H1 (cell line): ENCODE results near the gene PURB. TPM values are rescaled to one million over a fixed set of nuclear protein-coding genes. Genes with fewer than 3 reads are reported as not detected.
A peak's percentile ranks its signal among the peaks of the same experiment; 100 is the strongest.

Source experiments
- ASH2L ChIP-seq: fragments of 200-600, 300-600 bp; sonication (generic); IDR thresholded peaks from one replicate; pipeline ENCODE4 v1.7.1; 2017; ENCODE audit warnings: low read length
- ATF2 ChIP-seq: IDR thresholded peaks from 2 replicates; pipeline ENCODE4 v1.6.1; 2012; ENCODE audit warnings: low read length, inconsistent platforms
- CEBPB ChIP-seq: IDR thresholded peaks from 2 replicates; pipeline ENCODE4 v1.6.1; 2012; ENCODE audit warnings: low read depth, low read length
- CHD1 ChIP-seq: IDR thresholded peaks from 2 replicates; pipeline ENCODE4 v1.6.1; 2012; ENCODE audit warnings: low read depth, low read length, improper control_type of control experiment
- CHD2 ChIP-seq: IDR thresholded peaks from 2 replicates; pipeline ENCODE4 v1.6.1; 2012; ENCODE audit warnings: low read length, improper control_type of control experiment
- CTCF ChIP-seq, 3 experiments: IDR thresholded peaks; 1 replicate in 2 of 3; 2 replicates in 1 of 3; pipeline versions ENCODE4 v1.5.1 to v1.6.1; 2011; ENCODE audit warnings: low read length in 3 of 3, mild to moderate bottlenecking in 3 of 3, inconsistent platforms in 2 of 3, low read depth in 1 of 3, moderate library complexity in 1 of 3; ENCODE audit not compliant: insufficient read depth in 1 of 3; ENCODE audit errors: control extremely low read depth in 1 of 3
- E2F6 ChIP-seq: IDR thresholded peaks from 2 replicates; pipeline ENCODE4 v1.6.1; 2012; ENCODE audit warnings: inconsistent platforms
- EZH2 ChIP-seq: fragments of 200-600 bp; sonication (generic); IDR thresholded peaks from 2 replicates; pipeline ENCODE4 v1.7.1; 2012; ENCODE audit warnings: low read depth, mild to moderate bottlenecking, moderate library complexity, low read length, inconsistent platforms; ENCODE audit not compliant: severe bottlenecking
- GTF2F1 ChIP-seq: IDR thresholded peaks from 2 replicates; pipeline ENCODE4 v1.6.1; 2012; ENCODE audit warnings: low read depth, low read length, improper control_type of control experiment, borderline replicate concordance
- HDAC2 ChIP-seq, 2 experiments: fragments of 300-600 bp in 1 of 2; sonication (generic) in 1 of 2; IDR thresholded peaks; 2 replicates each; pipeline ENCODE4 v1.6.1; 2011 to 2012; ENCODE audit warnings: low read depth in 2 of 2, low read length in 2 of 2, mild to moderate bottlenecking in 2 of 2, moderate library complexity in 2 of 2, borderline replicate concordance in 1 of 2, inconsistent platforms in 1 of 2
- KDM4A ChIP-seq: IDR thresholded peaks from one replicate; pipeline ENCODE4 v1.7.1; 2012; ENCODE audit warnings: low read depth, mild to moderate bottlenecking, moderate library complexity, low read length, inconsistent platforms; ENCODE audit not compliant: severe bottlenecking
- POLR2A ChIP-seq, 2 experiments: IDR thresholded peaks; 1 replicate in 1 of 2; 2 replicates in 1 of 2; pipeline ENCODE4 v1.6.1; 2011; ENCODE audit warnings: low read depth in 2 of 2, low read length in 2 of 2, mild to moderate bottlenecking in 2 of 2; ENCODE audit errors: control extremely low read depth in 1 of 2
- RBBP5 ChIP-seq: IDR thresholded peaks from 2 replicates; pipeline ENCODE4 v1.7.1; 2012; ENCODE audit warnings: low read depth, mild to moderate bottlenecking, inconsistent platforms, low read length, moderate library complexity, borderline replicate concordance
- RXRA ChIP-seq: IDR thresholded peaks from 2 replicates; pipeline ENCODE4 v1.6.1; 2011; ENCODE audit warnings: low read depth, mild to moderate bottlenecking, low read length, moderate library complexity; ENCODE audit not compliant: insufficient read depth
- SIX5 ChIP-seq: IDR thresholded peaks from 2 replicates; pipeline ENCODE4 v1.6.1; 2011; ENCODE audit warnings: mild to moderate bottlenecking, low read depth, low read length
- SP2 ChIP-seq: IDR thresholded peaks from 2 replicates; pipeline ENCODE4 v1.6.1; 2012; ENCODE audit warnings: mild to moderate bottlenecking, low read length, inconsistent platforms
- SRF ChIP-seq: IDR thresholded peaks from 2 replicates; pipeline ENCODE4 v1.6.1; 2011; ENCODE audit warnings: mild to moderate bottlenecking, low read depth, low read length, moderate library complexity
- SUZ12 ChIP-seq: fragments of 200-600 bp; sonication (generic); IDR thresholded peaks from 2 replicates; pipeline ENCODE4 v1.6.1; 2012; ENCODE audit warnings: mild to moderate bottlenecking, inconsistent platforms, low read length, moderate library complexity, mixed read lengths
- polyA plus RNA-seq, 7 experiments: library from polyadenylated mRNA; depleted of rRNA in 3 of 7; stranded (reverse) in 5 of 7; unstranded in 2 of 7; fragments of >200 nt in 5 of 7; fragments of 200-250 nt in 2 of 7; gene quantifications; 1 replicate in 5 of 7; 2 replicates in 1 of 7; 4 replicates in 1 of 7; pipeline versions ENCODE4 v1.2.1 to v1.2.3, GENCODE V29; 2011 to 2013; ENCODE audit warnings: missing spikeins in 2 of 7, mixed read lengths in 2 of 7
- total RNA-seq: library from RNA; stranded (reverse); fragmentation: NEBNext Ultra II Directional; extraction: Animal tissue kit (Norgen Biotek cat#: 25700); gene quantifications from 2 replicates; pipeline ENCODE4 v1.2.1, GENCODE V29; 2021

Gene PURB
- total and polyA plus RNA-seq, 2 of the 8 experiments (the other 6 are each of a cell fraction or from before 2014, with no cell fraction given) = 3.3 to 22.7 TPM

- no peak for TF ChIP-seq EZH2
- TF ChIP-seq HDAC2 (IDR thresholded peaks at IDR 0.05; ENCODE audit: borderline replicate concordance in 1 of 2, low read depth in 2 of 2, low read length in 2 of 2) = 0 out of 4 replicates have a peak, but pooled peaks of 1 of the 2 experiments have one; percentile 22
- no peak for TF ChIP-seq CTCF (IDR thresholded peaks at IDR 0.05; ENCODE audit: control extremely low read depth in 1 of 3, insufficient read depth in 1 of 3, low read depth in 1 of 3, low read length in 3 of 3)
- peak; percentile 68 for TF ChIP-seq ATF2
- peak; percentile 87 for TF ChIP-seq POLR2A (IDR thresholded peaks at IDR 0.05; ENCODE audit: control extremely low read depth in 1 of 2, low read depth in 2 of 2, low read length in 2 of 2)
- TF ChIP-seq RXRA = no peak
- 0 out of 2 replicates have a peak, but pooled peaks have one; percentile 13 for TF ChIP-seq E2F6
- peak; percentile 100 for TF ChIP-seq KDM4A
- TF ChIP-seq CHD2 = peak; percentile 41; the same call in 1 of the 2 replicates
- peak; percentile 73 for TF ChIP-seq ASH2L
- TF ChIP-seq CHD1 = no peak
- no peak for TF ChIP-seq SP2
- TF ChIP-seq GTF2F1 = peak; percentile 78; the same call in 1 of the 2 replicates
- no peak for TF ChIP-seq SUZ12
- TF ChIP-seq CEBPB = no peak
- TF ChIP-seq SIX5 = 0 out of 2 replicates have a peak, but pooled peaks have one; percentile 3
- peak; percentile 84 for TF ChIP-seq SRF
- TF ChIP-seq RBBP5 = no peak
Measured at GRCh38 chr7:44885394-44886317, at the start of gene PURB (continued).
